ENCODE measurements around the gene SYT11.
"Not testable (repeated sequence)": the region's sequence is repeated elsewhere in the genome, so short reads cannot be mapped to it uniquely, and the experiment has no call there.

Gene SYT11, protein sequence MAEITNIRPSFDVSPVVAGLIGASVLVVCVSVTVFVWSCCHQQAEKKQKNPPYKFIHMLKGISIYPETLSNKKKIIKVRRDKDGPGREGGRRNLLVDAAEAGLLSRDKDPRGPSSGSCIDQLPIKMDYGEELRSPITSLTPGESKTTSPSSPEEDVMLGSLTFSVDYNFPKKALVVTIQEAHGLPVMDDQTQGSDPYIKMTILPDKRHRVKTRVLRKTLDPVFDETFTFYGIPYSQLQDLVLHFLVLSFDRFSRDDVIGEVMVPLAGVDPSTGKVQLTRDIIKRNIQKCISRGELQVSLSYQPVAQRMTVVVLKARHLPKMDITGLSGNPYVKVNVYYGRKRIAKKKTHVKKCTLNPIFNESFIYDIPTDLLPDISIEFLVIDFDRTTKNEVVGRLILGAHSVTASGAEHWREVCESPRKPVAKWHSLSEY

DNA sequence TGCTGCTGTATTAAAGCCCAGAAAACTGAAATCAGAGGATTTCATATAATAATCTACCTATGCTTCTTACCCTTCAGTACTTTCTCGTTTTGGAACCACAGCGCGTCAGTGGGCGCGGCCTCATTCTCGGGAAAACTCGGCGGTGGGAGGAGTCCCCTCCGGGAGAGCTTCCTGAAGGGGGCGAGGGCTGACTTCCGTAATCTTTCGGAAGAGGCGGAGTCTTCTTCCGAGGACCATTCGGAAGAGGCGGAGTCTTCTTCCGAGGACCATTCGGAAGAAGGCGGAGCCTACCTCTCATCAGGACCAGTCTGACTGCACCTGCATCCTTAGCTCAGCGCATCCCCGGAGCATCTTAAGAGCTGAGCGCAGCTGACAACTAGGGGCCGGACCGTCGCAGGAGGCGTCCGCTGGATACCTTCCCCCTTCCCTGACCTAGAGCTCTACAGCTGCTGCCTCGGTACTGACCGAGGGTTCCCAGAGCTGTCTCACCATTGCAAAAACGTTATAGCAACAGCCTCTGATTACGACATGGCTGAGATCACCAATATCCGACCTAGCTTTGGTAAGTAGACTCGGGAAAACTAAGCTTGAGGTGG lies at the start of gene SYT11:
SYT11 (plus strand) TSS at position 334 of the 596 bp plus-strand sequence; CDS start at position 529, 195 bp downstream.
- DNase-seq (ENCODE audit: low spot score): peak; percentile 97

DNA sequence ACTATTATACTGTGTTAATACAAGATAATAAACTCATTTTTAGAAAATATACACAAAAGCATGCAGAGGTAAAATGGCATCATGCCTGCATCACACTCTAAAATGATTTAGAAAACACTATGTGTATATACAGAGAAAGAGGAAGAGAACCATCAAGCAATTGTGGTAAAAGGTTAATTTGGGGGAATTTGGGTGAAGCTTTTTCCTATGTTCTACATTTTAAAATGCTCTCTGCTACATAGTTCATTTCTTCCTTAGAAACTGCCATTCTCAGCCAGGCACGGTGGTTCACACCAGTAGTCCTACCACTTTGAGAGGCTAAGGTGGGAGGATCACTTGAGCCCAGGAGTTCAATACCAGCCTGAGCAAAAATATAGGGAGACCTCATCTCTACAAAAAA lies 46.5 kb upstream of the SYT11 start:
- DNase-seq (ENCODE audit: low spot score): no peak

- no peak for DNase-seq (ENCODE audit: low spot score)
These were observed 45.7 kb upstream of the SYT11 start for GRCh38 chr1:155813672-155814071.

DNA sequence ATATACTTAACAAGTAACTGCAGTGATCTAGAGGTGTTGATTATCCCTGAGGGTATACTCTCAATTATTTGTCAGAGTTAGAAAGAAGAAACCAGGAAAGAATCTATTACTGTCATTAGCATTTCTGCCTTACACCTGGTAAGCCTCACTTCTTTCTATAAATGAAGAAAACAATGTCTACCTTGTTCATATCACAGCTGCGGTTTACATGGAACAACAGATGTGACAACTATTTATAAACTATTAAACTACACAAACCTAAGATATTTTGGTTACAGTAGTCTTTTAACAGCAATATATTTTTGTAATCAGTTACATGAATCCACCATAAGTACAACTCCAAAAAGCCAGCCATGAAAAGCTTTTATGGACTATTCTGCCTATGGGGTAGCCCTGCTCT lies 43.0 kb upstream of the SYT11 start:
- no peak for DNase-seq (ENCODE audit: low spot score)

- no peak for DNase-seq (ENCODE audit: low spot score)
These were observed 31.9 kb upstream of the SYT11 start for GRCh38 chr1:155827450-155827849.

- no peak for DNase-seq (ENCODE audit: low spot score)
These were observed 27.9 kb upstream of the SYT11 start for GRCh38 chr1:155831279-155831976.

DNA sequence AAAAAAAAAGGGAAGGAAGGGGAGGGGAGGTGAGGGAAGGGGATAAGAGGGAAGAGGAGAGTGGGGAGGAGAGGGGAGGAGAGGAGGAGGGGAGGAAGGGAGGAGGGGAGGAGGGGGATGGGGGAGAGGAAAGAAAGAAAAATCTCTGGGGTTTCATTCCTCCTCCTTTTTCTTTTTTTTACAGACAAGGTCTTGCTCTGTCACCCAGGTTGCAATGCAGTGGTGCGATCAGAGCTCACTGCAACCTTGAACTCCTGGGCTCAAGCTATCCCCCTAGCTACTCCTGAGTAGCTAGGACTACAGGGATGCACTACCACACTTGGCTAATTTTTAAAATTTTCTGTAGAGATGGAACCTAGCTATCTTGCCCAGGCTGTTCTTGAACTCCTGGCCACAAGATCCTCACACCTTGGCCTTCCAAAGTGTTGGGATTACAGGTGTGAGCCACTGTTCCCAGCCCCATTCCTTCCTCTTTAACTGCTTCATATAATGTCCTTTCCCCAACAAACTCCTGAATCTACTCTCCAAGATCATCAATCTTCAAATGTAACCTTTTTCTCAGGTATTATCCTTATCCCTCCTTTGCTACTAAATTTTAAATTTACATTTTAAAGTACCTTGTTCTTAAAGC lies 25.6 kb upstream of the SYT11 start:
- DNase-seq (ENCODE audit: low spot score): no peak

GRCh38 chr1:155834296-155834926 lies 25.0 kb upstream of the SYT11 start:
- no peak for DNase-seq (ENCODE audit: low spot score)

DNA sequence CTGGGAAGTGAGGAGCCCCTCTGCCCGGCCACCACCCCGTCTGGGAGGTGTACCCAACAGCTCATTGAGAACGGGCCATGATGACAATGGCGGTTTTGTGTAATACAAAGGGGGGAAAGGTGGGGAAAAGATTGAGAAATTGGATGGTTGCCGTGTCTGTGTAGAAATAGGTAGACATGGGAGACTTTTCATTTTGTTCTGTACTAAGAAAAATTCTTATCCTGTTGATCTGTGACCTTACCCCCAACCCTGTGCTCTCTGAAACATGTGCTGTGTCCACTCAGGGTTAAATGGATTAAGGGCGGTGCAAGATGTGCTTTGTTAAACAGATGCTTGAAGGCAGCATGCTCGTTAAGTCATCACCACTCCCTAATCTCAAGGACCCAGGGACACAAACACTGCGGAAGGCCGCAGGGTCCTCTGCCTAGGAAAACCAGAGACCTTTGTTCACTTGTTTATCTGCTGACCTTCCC lies 24.4 kb upstream of the SYT11 start:
- DNase-seq (ENCODE audit: low spot score): not testable (repeated sequence)

GRCh38 chr1:155835548-155835947 lies 23.8 kb upstream of the SYT11 start:
- DNase-seq (ENCODE audit: low spot score): no peak

DNA sequence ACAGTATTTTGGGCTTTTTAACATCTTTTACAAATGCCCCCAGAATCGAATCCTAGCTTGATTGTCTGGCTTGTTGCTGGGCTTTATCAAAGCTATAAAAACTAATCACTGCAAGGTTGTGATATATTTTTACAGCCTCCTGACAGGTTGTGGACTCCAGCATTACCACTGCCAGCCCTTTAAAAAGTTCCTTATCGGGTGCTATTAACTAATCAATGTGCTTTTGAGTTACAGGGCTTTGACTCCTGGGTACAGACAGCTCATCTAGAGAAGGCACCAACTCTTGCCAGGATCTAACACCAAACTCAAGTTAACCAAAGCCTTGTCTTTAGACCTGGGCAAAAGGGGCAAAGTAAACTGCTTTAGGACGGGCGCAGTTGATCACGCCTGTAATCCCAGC lies 19.0 kb upstream of the SYT11 start:
- no peak for DNase-seq (ENCODE audit: low spot score)

GRCh38 chr1:155844860-155845421 lies 14.4 kb upstream of the SYT11 start:
- DNase-seq (ENCODE audit: low spot score): no peak

- peak; percentile 19 for DNase-seq (ENCODE audit: low spot score)
These were observed 11.4 kb upstream of the SYT11 start for GRCh38 chr1:155847823-155848529.

DNA sequence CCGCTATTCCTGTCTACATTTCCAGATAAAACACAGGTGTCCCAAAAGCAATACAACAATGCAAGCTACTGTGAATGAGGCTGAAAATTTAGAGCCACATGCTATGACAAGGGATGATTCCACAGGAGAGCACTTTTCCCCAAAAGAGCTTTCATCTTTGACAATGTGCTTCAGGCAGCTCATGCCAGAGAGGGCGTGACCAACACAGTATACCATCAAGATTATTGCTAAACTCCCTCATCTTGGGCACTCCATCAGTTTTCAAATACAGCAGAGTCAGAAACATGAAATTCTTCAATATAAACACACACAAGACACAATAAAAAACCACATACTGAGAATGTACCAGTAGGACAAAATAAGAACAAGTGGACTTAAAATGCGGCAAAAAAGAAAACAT lies 9.0 kb upstream of the SYT11 start:
- no peak for DNase-seq (ENCODE audit: low spot score)

- no peak for DNase-seq (ENCODE audit: low spot score)
These were observed 3.0 kb upstream of the SYT11 start for GRCh38 chr1:155856257-155856974.

GRCh38 chr1:155856975-155857930 lies 2.1 kb upstream of the SYT11 start, which contains the start of gene GON4L:
GON4L (minus strand) TSS chr1:155857214; CDS start chr1:155853780, 3,434 bp downstream.
- peak; percentile 94 for DNase-seq (ENCODE audit: low spot score)

DNA sequence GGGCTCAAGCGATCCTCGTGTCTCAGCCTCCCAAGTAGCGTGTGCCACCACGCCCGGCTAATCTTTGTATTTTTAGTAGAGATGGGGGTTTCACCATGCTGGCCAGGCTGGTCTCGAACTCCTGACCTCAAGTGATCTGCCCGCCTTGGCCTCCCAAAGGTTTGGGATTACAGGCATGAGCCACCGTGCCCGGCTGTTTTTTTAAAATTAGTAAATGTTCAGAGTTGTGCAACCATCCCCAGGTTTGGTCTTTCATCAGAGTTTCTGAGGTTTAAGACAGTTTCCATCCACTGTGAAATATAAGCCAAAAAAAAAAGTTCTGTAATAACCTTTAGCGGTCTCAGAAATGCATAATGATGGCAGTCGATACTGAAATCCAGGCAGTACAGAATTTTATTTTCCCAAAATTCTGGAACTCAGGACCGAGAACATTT lies 550 bp upstream of the SYT11 start:
- peak; percentile 45 for DNase-seq (ENCODE audit: low spot score)
